Measurements from ENCODE around the gene GJB4.
"Not testable (repeated sequence)": the region's sequence is repeated elsewhere in the genome, so short reads cannot be mapped to it uniquely, and the experiment has no call there.

GJB4 gene

DNA sequence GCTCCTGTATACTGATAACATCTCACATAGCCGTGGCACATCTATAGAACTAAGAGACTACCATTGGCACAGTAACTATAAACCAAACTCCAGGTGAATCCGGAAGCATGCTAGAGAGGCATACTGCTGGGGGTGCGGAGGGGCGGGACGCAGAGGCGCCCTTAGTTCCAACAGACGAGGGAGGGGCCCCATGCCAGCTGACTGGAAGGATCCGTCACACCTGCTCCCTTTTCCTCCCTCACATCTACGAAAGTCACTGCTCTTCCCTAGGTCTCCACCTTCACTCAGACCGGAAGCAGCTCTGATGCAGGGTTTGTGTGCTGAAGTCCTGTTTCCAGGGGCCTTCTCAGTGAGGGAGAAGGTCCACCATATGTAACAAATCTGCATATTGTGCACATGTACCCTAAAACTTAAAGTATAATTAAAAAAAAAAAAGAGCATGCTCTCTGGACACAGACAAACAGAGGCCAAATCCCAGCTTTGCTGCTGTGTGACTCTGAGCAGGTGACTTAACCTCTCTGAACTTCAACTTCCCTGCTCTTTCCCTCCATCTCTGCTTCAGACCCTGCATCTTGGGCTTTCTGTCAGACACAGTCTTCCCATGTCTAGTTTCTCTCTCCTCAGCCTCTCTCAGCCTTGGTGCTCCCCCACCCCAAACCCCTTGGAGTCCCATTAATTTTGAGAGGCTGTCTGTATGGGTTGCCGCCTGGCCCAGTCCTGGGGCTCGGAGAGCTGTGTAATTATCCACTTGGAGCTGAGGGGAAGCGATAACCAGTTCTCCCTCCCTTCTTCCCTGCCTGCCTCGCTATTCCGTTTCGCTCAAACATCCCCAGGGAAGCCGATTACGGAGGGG lies 12.5 kb upstream of the GJB4 start:
- no peak for DNase-seq (ENCODE audit: low spot score)

DNA sequence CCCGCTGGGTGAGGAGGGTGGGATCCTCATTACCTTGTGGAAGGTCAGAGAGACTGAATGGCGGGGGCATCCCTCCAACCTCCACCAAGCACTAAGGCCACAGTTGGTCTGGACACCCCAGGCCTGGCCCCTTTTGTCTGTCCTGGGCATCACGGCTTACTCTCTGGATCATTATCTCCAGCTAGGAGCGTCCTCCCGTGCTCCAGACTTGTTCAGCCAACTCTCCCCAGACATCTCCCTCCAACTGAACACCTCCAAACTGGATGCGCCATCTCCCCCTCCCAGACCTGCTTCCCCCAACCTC lies 11.9 kb upstream of the GJB4 start:
- DNase-seq (ENCODE audit: low spot score) = no peak

DNA sequence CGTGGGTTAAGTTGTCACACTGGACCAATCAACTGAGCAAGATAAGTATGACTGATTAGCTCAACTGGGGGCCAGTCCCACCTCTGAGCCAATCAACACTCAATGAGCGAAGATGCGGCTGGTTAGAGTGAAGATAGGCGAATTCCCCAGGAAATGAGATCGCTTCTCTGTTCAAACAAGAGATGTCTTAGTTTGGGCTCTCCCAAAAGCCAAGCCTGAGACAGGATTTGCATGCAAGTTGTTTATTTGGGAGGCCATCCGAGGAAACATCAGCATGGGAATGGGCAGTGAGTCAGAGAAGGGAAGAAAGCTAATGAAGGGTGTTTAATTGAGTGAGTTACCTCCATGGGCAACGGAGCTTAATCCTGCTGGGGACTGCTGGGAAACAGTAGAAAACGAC lies 9.5 kb upstream of the GJB4 start:
- no peak for DNase-seq (ENCODE audit: low spot score)

DNA sequence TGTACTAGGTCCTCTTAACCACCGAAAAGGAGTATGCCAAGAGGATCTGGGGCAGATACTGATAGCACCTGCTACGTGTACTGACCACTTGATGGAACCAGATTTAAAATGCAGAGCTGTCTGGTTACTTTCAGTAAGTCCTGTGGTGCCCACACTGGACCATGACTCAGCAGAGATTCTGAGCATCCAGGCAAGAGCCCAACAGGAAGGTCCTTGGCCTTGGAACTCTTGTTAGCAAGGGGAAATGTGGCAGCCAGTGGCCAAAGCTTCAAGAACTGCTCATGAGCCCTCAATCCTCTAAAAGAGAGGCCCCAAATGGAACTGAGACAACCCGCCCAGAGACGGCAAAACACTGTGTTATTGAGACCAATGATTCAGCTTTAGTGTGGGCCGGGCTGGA lies 8.9 kb upstream of the GJB4 start:
- DNase-seq (ENCODE audit: low spot score) = no peak

DNA sequence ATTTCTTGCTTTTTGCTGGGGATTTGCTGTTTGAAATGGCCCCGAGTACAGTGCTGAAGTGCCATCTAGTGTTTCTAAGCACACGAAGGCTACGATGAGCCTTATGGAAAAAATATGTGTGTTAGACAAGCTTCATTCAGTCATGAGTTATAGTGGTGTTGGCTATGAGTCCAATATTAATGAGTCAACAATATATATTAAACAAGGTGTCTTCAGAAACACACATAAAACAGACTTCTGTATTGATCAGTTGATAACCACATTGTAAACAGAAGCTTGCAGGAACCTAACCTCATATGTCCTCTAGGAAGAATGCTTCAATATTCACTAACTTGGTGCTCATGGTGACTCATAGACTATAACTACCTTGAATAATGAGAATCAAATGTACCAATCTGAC lies 6.4 kb upstream of the GJB4 start:
- no peak for DNase-seq (ENCODE audit: low spot score)

DNA sequence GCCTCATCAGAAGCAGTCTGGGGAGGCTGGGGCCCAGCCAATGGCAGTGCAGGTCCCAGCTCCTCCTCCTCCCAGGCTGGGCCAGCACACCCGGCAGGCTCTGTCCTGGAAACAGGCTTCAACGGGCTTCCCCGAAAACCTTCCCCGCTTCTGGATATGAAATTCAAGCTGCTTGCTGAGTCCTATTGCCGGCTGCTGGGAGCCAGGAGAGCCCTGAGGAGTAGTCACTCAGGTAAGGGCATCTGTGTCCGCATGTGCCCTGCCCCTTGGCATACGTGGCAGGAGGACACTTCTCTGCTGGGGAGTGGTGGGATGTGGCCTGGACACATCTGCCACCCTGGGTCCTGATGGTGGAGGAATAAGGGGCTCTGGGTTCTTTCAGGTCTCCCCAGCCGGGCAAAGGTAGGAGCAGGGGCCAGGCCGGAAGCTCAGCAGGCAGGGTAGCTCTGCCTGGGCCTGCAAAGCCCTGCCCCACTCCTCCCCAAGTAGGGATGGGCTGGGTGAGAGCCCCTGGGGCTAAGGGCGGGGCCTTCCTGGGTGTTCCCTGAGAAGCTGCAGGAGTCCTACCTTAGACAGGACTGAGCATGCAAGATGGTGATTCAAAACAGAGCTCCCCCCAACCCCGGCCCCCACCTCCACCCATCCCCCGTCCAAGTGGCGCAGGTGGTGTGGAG lies 4.4 kb upstream of the GJB4 start, which contains the start of gene GJB5:
GJB5 (plus strand) TSS at position 84 of the 674 bp plus-strand sequence. CDS start 2,284 bp downstream, outside the sequence.
- DNase-seq (ENCODE audit: low spot score) = no peak

DNA sequence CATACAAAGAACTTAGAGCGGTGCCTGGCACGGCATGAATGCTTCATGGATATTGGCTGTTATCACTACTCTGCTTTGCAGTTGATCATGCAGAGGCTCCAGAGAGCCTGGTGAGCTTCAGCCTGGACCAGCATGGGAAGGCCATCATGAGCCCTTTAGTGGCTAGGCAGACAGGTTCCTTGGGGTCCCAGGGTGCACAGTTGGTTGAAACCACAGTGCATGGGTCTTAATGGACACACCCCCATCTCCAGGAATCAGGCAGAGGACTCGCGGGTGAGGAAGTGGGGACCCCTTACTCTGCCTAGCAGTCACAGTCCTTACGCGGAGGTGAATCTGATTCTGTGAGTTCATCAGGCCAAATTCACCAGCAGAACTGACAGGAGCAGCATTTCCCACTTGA lies 3.6 kb upstream of the GJB4 start:
- DNase-seq (ENCODE audit: low spot score) = no peak

DNA sequence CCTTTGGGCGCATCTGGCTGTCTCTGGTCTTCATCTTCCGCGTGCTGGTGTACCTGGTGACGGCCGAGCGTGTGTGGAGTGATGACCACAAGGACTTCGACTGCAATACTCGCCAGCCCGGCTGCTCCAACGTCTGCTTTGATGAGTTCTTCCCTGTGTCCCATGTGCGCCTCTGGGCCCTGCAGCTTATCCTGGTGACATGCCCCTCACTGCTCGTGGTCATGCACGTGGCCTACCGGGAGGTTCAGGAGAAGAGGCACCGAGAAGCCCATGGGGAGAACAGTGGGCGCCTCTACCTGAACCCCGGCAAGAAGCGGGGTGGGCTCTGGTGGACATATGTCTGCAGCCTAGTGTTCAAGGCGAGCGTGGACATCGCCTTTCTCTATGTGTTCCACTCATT lies 2.2 kb upstream of the GJB4 start:
- no peak for DNase-seq (ENCODE audit: low spot score)

DNA sequence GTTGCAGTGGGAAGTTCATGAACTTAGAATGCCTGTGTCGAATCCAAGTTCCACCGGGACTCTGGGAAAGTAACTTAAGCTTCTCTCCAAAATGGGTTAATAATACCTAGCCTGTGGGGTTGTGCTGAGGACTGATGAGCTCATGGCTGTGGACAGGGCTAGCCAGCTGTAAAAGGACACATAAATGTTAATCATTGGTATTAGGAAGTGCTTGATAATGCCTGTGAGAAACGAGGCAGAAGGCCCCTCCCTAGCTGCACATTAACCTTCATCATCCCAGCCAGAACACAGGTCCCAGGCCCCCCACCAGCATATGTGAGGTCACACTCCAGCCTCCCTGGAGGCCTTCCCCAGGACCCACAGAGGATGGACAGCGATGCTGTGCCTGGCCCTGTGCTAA lies 789 bp upstream of the GJB4 start:
- DNase-seq (ENCODE audit: low spot score) = no peak

DNA sequence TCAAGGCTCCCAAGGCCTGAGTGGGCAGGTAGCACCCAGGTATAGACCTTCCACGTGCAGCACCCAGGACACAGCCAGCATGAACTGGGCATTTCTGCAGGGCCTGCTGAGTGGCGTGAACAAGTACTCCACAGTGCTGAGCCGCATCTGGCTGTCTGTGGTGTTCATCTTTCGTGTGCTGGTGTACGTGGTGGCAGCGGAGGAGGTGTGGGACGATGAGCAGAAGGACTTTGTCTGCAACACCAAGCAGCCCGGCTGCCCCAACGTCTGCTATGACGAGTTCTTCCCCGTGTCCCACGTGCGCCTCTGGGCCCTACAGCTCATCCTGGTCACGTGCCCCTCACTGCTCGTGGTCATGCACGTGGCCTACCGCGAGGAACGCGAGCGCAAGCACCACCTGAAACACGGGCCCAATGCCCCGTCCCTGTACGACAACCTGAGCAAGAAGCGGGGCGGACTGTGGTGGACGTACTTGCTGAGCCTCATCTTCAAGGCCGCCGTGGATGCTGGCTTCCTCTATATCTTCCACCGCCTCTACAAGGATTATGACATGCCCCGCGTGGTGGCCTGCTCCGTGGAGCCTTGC lies 1.7 kb downstream of the GJB4 start:
- DNase-seq (ENCODE audit: low spot score) = no peak

DNA sequence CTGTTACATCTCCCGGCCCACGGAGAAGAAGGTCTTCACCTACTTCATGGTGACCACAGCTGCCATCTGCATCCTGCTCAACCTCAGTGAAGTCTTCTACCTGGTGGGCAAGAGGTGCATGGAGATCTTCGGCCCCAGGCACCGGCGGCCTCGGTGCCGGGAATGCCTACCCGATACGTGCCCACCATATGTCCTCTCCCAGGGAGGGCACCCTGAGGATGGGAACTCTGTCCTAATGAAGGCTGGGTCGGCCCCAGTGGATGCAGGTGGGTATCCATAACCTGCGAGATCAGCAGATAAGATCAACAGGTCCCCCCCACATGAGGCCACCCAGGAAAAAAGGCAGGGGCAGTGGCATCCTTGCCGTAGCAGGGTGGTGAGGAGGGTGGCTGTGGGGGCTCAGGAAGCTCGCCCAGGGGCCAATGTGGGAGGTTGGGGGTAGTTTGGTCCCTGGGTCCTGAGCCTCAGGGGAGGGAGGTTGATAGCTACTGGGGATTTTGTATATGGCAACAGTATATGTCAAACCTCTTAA lies 2.3 kb downstream of the GJB4 start:
- no peak for DNase-seq (ENCODE audit: low spot score)

DNA sequence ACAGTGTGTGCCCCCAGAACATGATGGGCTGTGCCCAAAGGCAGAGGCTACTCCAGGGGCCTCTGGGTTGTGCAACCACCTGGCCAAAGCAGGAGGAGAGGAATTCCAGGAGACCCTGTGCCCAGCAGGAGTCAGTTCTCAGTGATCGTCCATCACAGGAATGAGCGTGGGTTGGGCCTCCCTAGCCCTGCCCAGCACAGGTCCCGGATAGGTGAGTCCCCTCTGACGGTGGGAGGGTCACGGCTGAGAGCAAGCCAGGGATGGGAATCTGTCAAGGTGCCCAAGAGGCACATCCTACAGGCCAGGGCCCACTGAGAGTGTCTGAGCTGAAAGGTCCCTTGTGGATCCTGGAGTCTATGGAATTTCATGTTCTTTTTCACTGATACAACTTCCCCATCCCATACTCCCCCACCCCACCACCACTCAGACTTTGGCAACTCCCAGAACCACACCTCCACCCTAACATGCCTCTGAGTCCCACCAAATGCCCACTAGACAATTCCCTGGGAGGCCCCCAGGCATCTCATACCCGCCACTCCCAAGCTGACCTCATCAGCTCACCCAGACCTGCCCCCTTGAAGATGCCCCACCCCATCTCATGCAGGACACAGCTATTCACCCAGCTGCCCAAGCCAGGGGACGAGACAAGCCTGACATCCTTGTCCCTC lies 3.1 kb downstream of the GJB4 start:
- no peak for DNase-seq (ENCODE audit: low spot score)

DNA sequence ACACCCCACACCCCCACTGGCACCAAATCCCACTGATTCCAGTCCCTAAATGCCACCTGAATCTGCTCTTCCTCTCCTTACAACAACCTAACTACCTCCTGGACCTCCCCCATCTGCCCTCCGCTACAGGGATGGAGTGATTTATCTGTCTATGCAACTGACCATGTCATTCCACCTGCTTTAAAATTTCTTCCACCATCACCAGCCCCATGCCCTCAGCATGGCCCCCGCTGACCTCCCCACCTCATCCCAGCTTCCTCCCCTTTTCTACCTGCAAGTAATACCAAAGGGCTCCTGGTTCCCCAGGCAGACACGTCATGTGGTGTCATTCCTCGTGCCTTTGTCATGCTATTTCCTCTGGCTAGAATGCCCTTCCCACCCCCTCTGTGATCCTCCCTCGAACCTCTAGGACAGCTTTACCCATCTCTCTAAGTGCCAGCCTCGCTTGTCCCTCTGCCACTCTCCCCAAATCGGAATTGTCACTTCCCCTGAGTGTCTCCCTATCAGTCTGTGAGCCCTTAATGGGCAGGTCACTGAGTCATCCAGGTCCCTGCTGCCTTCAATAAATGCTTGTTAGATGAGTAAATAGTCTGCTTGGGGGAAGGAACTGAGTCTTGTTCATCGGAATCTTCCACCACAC lies 3.7 kb downstream of the GJB4 start:
- no peak for DNase-seq (ENCODE audit: low spot score)

DNA sequence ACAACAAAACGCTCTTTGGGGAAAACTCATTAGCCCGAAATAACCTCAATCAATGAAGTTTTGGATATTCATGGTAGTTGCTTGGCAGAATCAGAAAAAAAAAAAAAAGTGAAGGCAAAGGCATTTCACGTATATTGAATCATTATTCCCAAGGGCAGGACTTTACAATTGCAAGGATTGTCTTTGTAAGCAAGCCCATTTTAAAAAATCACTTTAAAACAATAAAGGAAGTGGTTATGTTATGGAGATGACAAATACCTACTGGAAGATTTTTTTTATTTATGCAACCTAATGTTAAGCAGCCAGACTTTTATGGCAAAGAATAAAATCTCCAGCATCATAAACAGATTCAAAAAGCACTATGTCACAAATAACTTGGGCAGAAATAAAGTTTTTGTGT lies 9.3 kb downstream of the GJB4 start:
- DNase-seq (ENCODE audit: low spot score) = no peak

DNA sequence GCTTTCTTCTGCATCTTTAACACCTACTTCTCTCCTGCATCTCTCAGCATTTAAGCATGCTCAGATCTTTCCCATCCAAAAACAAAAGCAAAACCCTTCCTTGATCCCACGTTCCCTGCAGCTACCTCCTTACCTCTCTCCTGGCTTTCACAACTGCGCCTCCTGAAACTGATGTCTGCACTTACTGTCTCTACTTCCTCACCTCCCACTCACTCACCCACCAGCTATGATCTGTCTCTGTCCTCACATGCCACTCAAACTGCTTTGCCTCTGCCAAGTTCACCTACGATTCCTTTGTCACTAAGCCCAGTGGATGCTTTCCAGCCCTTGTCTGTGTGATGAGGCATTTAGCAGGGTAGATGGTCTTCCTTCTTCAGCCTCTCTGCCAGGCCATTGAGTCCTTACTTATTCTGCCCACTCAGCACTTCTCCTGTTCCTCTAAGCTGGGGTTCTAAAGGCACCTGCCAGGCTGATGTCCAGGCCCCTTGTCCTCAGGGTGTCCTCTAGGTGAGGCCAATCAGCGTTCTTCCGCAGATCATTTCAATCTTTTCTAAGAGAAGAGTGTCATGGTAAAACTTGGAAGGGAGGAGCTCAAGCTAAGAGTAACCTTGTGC lies 11.5 kb downstream of the GJB4 start:
- no peak for DNase-seq (ENCODE audit: low spot score)

DNA sequence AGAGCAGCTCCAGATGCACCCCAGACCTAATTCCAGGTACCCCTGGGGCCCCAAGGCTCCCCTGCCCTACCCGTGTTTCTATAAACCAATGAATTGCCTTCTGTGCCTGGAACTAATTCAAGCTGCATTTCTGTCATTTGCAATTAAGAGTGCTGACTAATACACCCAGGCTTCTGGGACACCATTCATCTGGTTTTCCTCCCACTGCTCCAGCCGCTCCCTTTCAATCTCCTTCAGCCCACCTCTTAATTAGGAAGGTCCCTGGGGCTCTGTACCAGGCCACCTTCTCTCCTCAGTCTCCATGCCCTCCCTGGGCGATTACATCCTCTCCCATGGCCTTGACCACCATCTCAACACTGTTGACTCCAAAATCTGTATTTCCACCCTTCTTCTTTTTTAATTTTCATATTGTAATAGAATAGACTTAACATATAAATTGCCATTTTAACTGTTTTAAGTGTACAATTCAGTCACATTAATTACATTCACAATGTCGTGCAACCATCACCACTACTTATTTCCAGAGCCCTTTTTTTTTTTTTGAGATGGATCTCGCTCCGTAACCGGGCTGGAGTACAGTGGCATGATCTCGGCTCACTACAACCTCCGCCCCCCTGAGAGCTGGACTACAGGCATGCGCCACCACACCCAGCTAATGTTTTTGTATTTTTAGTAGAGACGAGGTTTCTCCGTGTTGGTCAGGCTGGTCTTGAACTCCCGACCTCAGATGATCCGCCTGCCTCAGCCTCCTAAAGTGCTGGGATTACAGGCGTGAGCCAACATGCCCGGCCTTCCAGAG lies 12.2 kb downstream of the GJB4 start:
- no peak for DNase-seq (ENCODE audit: low spot score)

DNA sequence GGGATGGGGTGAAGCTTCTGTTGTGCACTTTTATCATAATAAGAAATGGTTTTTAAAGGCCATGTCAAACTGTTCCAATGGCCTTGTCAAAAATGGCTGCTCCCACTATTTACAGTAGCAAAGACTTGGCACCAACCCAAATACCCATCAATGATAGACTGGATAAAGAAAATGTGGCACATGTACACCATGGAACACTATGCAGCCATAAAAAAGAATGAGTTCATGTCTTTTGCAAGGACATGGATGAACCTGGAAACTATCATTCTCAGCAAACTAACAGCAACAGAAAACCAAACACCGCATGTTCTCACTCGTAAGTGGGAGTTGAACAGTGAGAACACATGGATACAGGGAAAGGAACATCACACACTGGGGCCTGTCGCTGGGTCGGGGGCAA lies 13.6 kb downstream of the GJB4 start:
- DNase-seq (ENCODE audit: low spot score) = not testable (repeated sequence)

DNA sequence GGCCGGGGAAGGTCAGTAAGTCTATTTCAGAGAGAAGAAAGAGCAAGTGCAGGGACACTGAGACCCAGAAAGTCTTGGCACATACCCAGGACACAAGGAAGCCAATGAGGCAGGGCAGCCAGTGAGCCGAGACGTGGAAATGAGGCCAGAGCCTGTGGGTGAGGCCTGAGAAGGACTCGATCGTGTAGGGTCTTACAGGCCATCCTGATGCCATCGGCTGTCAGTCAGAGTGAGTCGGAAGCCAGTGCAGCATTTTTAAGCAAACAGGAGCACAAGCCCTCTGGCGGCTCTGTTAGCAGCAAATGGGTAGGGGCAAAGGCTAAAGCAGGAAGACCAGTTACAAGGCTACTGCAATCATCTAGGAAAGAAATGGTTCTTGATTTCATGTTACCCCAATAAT lies 15.4 kb downstream of the GJB4 start:
- DNase-seq (ENCODE audit: low spot score) = no peak

DNA sequence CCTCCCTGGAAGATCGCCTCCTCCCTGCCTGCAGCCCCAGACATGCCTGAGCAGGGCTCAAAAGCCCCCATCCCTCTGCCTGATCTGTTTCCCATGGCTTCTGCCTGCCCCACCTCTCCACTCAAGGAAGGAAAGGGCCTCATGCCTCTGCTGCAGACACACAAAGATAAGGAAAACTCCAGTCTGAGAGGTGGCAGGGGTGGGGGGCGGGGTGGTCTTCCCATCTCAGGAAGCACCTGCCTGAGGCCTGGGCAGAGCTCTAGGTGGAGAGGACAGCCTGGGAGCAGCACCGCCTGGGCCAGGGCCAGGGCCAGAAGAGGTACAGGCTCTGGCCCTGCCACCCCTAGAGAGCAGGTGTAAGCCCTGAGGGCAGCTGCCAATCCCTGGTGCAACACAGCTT lies 17.4 kb downstream of the GJB4 start:
- DNase-seq (ENCODE audit: low spot score) = no peak

DNA sequence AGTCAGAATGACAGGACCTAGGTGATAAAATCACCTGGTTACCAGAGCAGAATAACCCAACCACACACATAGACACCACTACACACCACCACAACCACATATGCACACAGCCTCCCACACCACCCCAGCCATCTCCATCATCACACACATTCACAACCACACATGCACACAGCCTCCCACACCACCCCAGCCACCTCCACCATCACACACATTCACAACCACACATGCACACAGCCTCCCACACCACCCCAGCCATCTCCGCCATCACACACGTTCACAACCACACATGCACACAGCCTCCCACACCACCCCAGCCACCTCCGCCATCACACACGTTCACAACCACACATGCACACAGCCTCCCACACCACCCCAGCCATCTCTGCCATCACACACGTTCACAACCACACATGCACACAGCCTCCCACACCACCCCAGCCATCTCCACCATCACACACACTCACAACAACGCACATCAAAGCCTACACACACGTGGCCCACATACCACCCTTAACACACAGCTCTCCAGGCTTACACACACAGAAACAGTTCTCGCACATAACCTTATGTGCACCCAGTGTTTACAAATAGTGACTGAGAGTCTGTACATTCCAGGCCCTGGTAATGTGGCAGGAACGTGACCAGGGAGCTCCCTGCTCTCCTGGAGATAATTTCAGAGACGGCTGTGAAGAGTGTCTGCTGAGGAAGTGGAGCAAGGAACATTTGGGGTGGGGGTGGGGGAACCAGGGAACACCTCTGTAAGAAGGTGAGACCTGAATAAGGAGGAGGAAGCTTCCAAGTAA lies 18.2 kb downstream of the GJB4 start:
- DNase-seq (ENCODE audit: low spot score) = no peak
